GM21515 (cell line): ENCODE results near the gene ITGAE.
A peak's percentile ranks its signal among the peaks of the same experiment; 100 is the strongest.
"Not testable (repeated sequence)": the region's sequence is repeated elsewhere in the genome, so short reads cannot be mapped to it uniquely, and the experiment has no call there.

ENCODE experiments used
- ATAC-seq: cut with Tn5 transposase; IDR thresholded peaks from one replicate; pipeline ENCODE4 v1.9.1; 2021; ENCODE audit not compliant: unreplicated experiment

ITGAE gene

GRCh38 chr17:3800362-3801271 is at the start of gene ITGAE:
TSS of gene ITGAE (minus strand) at chr17:3801188. CDS start at chr17:3801144, 44 bp downstream.
- ATAC-seq: no peak

- ATAC-seq: no peak
Observed at GRCh38 chr17:3848229-3848835, 47.3 kb upstream of the ITGAE start.

- no peak for ATAC-seq
Observed at GRCh38 chr17:3847165-3847670, 46.2 kb upstream of the ITGAE start.

- no peak for ATAC-seq
Observed at GRCh38 chr17:3846437-3847164, 45.6 kb upstream of the ITGAE start.

- ATAC-seq: peak; percentile 94
Observed at GRCh38 chr17:3845621-3846436, 44.8 kb upstream of the ITGAE start, which contains the start of gene NCBP3. TSS of gene NCBP3 (minus strand) at chr17:3846246. CDS start at chr17:3846223, 23 bp downstream.

- ATAC-seq: peak; percentile 33
Observed at GRCh38 chr17:3845291-3845620, 44.3 kb upstream of the ITGAE start.

- not testable (repeated sequence) for ATAC-seq
Observed at GRCh38 chr17:3844556-3844955, 43.6 kb upstream of the ITGAE start.

GRCh38 chr17:3843935-3844516 is 43.0 kb upstream of the ITGAE start:
- ATAC-seq: no peak

DNA sequence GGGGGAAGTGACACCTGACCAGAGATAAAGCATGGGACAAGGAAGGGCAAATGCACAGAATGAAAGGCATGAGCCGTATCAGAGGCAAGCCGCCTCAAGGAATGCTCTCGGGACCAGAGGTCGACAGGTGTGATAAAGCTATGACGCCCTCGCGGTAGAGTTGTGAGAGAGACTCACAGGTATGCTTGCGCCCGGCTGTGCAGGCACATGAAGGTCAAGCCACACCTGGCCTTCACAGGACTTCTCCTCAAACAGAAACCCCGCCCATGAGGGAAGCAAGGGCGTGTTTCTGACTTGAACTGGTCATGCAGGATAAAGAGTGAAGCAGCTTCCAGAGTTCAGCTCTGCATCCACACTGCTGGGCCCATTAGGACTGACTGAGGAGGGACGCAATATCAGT is 37.2 kb upstream of the ITGAE start:
- no peak for ATAC-seq

DNA sequence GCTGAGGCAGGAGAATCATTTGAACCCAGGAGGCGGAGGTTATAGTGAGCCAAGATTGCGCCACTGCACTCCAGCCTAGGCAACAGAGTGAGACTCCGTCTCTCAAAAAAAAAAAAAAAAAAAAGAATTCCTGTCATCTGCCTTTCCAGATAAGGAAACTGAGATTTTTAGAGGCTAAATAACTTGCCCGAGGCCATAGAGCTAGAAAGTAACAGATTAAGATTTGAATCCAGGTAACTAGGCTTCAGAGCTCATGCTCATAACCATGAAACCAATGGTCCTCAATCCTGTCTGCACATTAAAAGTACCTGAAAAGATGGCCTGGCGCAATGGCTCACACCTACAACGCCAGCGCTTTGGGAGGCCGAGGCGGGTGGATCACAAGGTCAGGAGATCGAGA is 35.6 kb upstream of the ITGAE start:
- ATAC-seq: no peak

- ATAC-seq: no peak
Observed at GRCh38 chr17:3835410-3836229, 34.6 kb upstream of the ITGAE start.

- ATAC-seq: no peak
Observed at GRCh38 chr17:3834811-3835210, 33.8 kb upstream of the ITGAE start.

GRCh38 chr17:3828852-3829232 is 27.9 kb upstream of the ITGAE start:
- no peak for ATAC-seq

GRCh38 chr17:3828151-3828851 is 27.3 kb upstream of the ITGAE start:
- no peak for ATAC-seq

DNA sequence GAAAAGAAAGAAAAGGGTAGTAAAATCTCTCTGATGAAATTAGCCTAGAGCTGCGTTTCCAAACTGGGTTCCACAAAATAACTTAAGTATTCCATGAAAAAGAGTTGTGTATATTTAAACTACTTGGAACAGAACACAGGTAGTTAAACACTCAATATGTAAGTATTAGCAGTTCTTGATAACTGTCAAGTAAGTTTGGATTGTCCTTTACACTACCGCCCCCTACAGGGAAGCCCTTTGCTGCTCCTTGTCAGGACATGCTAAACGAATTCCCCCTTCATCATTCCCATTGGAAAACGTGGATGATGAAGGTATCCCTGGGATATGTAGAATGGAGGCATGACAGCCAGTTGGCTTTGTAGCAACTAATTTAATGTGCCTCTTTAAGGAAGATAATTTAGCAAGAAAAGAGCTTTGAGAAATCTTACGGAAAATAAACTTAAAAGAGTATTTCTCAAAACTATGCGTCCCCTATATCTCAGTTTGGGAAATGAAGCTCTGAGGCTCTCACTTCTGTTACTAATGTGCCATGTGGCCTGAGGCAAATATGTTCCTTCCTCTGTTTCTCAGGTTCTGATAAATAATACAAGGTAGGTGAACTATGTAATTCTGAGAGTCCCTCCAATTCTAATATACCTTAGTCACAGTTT is 26.3 kb upstream of the ITGAE start:
- no peak for ATAC-seq

DNA sequence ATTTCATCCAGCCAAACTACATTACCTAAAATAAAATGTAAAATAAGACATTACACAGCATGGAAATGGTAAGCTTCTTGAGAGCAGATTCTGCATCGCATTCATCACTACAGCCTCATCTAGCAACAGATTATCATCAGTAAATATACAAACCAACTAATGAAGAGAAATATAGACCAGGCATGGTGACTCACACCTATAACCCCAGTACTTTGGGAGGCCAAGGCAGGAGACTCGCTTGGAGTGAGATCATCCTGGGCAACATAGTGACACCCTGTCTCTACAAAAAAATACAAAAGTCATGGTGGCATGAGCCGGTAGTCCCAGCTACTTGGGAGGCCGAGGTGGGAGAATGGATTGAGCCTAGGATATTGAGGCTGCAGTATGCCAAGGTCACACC is 25.2 kb upstream of the ITGAE start:
- no peak for ATAC-seq

DNA sequence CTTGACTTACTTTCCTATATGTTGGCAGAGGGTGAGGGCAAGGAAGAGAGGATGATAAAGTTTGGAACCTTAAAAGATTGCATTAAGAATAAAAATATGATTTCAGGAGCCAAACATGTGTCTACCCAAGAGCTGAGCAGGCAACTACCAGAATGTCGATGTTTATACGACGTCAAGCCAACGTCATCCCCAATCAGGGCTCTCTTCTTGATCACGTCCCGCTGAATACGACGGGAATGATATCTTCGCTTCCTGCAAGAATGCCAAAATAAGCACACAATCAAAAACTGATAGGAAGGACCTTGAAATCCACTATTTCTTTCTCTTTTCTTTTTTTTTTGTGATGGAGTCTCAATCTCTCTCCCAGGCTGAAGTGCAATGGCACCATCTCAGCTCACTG is 20.1 kb upstream of the ITGAE start:
- no peak for ATAC-seq

DNA sequence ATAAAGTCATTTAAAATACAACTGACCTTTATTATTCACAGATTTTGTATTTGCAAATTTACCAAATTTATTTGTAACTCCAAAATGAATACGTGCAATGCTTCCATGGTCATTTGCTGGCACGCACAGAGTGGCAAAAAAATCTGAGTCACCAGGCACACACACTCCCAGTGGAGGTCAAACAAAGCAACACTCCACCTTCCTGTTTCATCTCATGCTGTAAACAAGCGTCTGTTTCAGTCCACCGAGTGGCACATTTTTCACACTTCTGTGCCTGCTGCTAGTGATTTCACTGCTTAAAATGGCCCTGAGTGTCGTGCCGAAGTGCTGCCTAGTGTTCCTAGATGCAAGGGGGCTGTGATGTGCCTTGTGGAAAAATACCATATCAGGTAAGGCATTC is 17.8 kb upstream of the ITGAE start:
- ATAC-seq: no peak
